Measurements from ENCODE around the gene HECA. TPM values are rescaled to one million over a fixed set of nuclear protein-coding genes. Genes with fewer than 3 reads are reported as not detected.

Gene HECA
- total RNA-seq, 2 donors from 2014 or later = 46.7 to 58.3 TPM

DNA sequence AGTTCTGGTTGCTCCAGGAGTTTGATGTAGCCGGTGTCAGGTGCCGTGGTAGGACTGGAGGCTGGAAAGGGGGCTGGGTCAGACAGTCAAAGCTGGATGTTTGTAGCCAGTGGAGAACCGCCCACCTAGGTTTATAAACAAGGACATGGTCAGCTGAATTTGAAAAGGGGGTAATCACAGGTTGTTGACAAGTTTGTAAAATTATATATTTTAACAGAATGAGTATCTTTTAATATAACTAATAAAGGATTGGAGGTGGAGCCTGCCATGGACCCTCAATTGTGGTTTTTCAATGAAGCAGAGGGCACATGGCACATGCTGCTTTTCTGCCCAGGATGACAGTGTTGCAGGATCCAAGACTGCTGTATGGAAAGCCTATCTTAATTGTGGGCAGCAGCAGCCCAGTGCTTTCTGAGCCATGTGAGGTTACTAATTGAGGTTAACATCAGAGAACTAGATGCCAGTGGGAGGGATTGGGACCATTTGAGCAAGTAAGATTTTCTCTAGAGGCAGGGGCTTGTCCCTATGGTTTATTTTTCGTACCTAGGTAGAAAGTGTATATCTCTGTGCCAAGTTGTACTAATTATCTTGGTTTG is 9.7 kb downstream of the HECA start:
- DNase-seq (ENCODE audit: low spot score) (no peak), ATAC-seq (ENCODE audit: insufficient number of reproducible peaks, low FRiP score, low read depth) (no peak)
- Histone ChIP-seq H3K4me3 (no peak overlapping the region), H3K4me1 (ENCODE audit: control insufficient read depth in 1 of 2, low read depth in 2 of 2) (peaks cover 30 to 33% of the 10 kb centered on the region in 2 donors), H3K27ac (no peak overlapping the region), H3K27me3 (replicated peaks; ENCODE audit: insufficient read depth) (no peaks in the 10 kb centered on the region), H3K36me3 (no peaks in the 10 kb centered on the region), H3K9me3 (no peaks in the 10 kb centered on the region)
- TF ChIP-seq, protein P1, sequence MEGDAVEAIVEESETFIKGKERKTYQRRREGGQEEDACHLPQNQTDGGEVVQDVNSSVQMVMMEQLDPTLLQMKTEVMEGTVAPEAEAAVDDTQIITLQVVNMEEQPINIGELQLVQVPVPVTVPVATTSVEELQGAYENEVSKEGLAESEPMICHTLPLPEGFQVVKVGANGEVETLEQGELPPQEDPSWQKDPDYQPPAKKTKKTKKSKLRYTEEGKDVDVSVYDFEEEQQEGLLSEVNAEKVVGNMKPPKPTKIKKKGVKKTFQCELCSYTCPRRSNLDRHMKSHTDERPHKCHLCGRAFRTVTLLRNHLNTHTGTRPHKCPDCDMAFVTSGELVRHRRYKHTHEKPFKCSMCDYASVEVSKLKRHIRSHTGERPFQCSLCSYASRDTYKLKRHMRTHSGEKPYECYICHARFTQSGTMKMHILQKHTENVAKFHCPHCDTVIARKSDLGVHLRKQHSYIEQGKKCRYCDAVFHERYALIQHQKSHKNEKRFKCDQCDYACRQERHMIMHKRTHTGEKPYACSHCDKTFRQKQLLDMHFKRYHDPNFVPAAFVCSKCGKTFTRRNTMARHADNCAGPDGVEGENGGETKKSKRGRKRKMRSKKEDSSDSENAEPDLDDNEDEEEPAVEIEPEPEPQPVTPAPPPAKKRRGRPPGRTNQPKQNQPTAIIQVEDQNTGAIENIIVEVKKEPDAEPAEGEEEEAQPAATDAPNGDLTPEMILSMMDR (IDR thresholded peaks at IDR 0.05) = no peak

DNA sequence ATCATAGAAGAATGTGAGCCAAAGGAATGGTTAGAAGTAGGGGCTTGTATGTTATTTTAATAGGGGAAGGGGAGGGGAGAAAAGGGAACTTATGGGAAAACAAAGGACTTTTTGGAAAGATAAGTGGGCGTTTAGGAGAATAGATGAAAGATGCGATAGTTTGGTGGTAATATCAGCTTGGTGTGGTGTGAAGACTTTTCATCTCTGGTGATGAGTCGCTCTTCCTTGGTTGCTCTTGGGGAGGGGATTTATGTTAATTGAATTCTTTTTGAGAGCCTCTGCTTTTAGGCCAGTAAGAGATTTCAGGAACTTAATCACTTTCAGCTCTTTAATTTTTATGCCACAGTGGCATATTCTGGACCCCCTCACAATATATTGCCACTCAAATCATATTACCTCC is 10.8 kb downstream of the HECA start:
- TF ChIP-seq, protein P1 (IDR thresholded peaks at IDR 0.05) = no peak
- no peak overlapping the region for H3K4me3 ChIP-seq
- H3K36me3 ChIP-seq = no peaks in the 10 kb centered on the region
- H3K4me1 ChIP-seq (ENCODE audit: control insufficient read depth in 1 of 2, low read depth in 2 of 2) = peaks cover 30 to 39% of the 10 kb centered on the region in 2 donors
- DNase-seq (ENCODE audit: low spot score) (no peak), ATAC-seq (ENCODE audit: insufficient number of reproducible peaks, low FRiP score, low read depth) (no peak)
- no peaks in the 10 kb centered on the region for H3K27me3 ChIP-seq (replicated peaks; ENCODE audit: insufficient read depth)
- H3K27ac ChIP-seq = no peak overlapping the region
- no peaks in the 10 kb centered on the region for H3K9me3 ChIP-seq

DNA sequence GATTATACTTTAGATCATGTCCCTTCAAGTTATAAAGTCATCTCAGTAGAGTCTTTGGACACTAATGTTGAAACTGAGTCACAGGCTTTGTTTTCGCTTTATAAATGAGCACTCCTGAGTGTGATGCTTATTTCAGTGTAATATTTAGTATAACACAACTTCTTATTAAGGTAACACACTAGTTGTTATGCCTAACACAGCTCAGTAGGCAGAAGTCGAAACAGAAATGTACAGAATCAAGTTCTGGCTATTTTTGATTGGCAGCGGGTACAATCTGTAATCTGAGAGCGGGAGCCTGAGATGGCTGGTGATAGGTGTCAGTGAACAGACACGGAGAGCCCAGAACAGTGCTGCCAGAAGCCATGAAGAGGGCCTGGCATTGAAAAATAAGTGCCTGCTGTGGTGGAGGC is 11.4 kb downstream of the HECA start:
- ATAC-seq (ENCODE audit: insufficient number of reproducible peaks, low FRiP score, low read depth) = no peak
- peaks cover 30 to 45% of the 10 kb centered on the region in 2 donors for H3K4me1 ChIP-seq (ENCODE audit: control insufficient read depth in 1 of 2, low read depth in 2 of 2)

DNA sequence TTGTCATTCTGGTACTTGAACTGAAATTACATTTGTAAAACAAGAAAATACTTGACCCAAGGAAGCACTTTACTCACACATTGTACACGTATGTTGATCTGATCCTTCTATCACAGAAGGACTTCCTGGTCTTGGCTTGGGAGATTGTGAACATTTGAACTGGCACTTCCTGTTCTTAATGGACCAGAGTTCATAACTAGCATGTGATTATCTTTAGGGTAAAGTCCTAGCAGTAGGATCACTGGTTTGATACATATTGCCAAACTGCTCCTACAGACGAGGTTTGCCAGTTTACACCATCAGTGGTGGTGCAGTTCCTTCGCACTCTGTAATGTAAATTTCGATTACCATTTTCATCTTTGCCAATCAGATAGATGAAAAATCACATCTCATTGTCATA is 12.7 kb downstream of the HECA start:
- H3K36me3 ChIP-seq = no peaks in the 10 kb centered on the region
- no peak for DNase-seq (ENCODE audit: low spot score)
- H3K27me3 ChIP-seq (replicated peaks; ENCODE audit: insufficient read depth) = no peaks in the 10 kb centered on the region
- TF ChIP-seq, protein P1 (IDR thresholded peaks at IDR 0.05) = no peak
- H3K4me3 ChIP-seq = no peak overlapping the region
- no peak for ATAC-seq (ENCODE audit: insufficient number of reproducible peaks, low FRiP score, low read depth)
- no peak overlapping the region for H3K27ac ChIP-seq
- no peaks in the 10 kb centered on the region for H3K9me3 ChIP-seq
- peaks cover 38 to 58% of the 10 kb centered on the region in 2 donors for H3K4me1 ChIP-seq (ENCODE audit: control insufficient read depth in 1 of 2, low read depth in 2 of 2)

More for the DNA sequence above, 11.4 kb downstream of the HECA start:
- TF ChIP-seq, protein P1 (IDR thresholded peaks at IDR 0.05) = no peak
- no peaks in the 10 kb centered on the region for H3K9me3 ChIP-seq
- no peak for DNase-seq (ENCODE audit: low spot score)
- no peaks in the 10 kb centered on the region for H3K36me3 ChIP-seq
- no peak overlapping the region for H3K4me3 ChIP-seq
- no peaks in the 10 kb centered on the region for H3K27me3 ChIP-seq (replicated peaks; ENCODE audit: insufficient read depth)
- no peak overlapping the region for H3K27ac ChIP-seq

DNA sequence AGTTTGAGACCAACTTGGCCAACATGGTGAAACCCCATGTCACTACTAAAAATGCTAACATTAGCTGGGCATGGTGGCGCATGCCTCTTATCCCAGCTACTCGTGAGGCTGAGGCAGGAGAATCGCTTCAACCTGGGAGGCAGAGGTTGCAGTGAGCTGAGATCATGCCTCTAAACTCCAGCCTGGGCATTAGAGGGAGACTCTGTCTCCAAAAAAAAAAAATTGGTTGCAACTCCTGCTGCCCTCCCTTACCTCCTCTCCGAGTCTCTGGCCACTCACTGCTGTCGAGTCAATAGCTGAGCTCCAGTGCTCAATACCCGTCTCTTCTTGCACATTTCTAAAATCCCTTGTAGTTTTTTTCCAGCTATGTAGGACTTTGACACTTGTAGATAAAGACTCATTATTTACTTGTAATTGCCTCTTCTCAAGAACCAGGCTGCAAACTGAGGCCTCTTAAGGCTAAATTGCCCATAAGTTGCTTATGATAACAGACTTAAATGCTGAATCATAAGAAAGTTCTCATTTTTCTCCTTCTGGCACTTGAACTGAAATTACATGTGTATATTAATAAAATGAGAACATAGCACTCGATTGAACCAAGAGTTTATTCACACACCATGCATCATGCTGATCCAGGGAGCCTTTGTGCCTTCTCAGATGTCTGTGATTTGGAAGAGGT is 13.8 kb downstream of the HECA start:
- Histone ChIP-seq H3K4me1 (ENCODE audit: control insufficient read depth in 1 of 2, low read depth in 2 of 2) (peaks cover 46 to 68% of the 10 kb centered on the region in 2 donors), H3K27ac (no peak overlapping the region), H3K36me3 (no peaks in the 10 kb centered on the region), H3K9me3 (no peaks in the 10 kb centered on the region), H3K27me3 (replicated peaks; ENCODE audit: insufficient read depth) (no peaks in the 10 kb centered on the region), H3K4me3 (no peak overlapping the region)
- ATAC-seq (ENCODE audit: insufficient number of reproducible peaks, low FRiP score, low read depth) (no peak), DNase-seq (ENCODE audit: low spot score) (no peak)
- TF ChIP-seq, protein P1 (IDR thresholded peaks at IDR 0.05) = no peak
